Effector memory CD4-positive, alpha-beta T cell (primary cell): ENCODE results near the gene CFAP299.

ENCODE experiments used
- DNase-seq, 3 donors: peaks; one replicate each; pipeline ENCODE4 v3.0.0-alpha.2; 2020
- H3K27ac ChIP-seq: 2 replicates; pipeline ENCODE4 v1.7.0; 2013; ENCODE audit warnings: mild to moderate bottlenecking, low read length, moderate library complexity; ENCODE audit not compliant: insufficient read depth, poor library complexity, severe bottlenecking
- H3K27me3 ChIP-seq: replicated peaks from 2 replicates; pipeline ENCODE4 v1.7.0; 2013; ENCODE audit warnings: mild to moderate bottlenecking, low read length; ENCODE audit not compliant: insufficient read depth, control insufficient read depth, poor library complexity, severe bottlenecking
- H3K36me3 ChIP-seq: 2 replicates; pipeline ENCODE4 v1.7.0; 2013; ENCODE audit warnings: mild to moderate bottlenecking, low read length, moderate library complexity; ENCODE audit not compliant: control insufficient read depth, insufficient read depth
- H3K4me1 ChIP-seq: 2 replicates; pipeline ENCODE4 v1.7.0; 2013; ENCODE audit warnings: low read length, mild to moderate bottlenecking; ENCODE audit not compliant: control insufficient read depth, insufficient read depth, poor library complexity, severe bottlenecking
- H3K4me3 ChIP-seq: 2 replicates; pipeline ENCODE4 v1.7.0; 2013; ENCODE audit warnings: low read length, low read depth, mild to moderate bottlenecking; ENCODE audit not compliant: insufficient read depth, poor library complexity, severe bottlenecking
- H3K9me3 ChIP-seq: 2 replicates; pipeline ENCODE4 v1.7.0; 2013; ENCODE audit warnings: mild to moderate bottlenecking, low read length, moderate library complexity; ENCODE audit not compliant: control insufficient read depth

Gene CFAP299

DNA sequence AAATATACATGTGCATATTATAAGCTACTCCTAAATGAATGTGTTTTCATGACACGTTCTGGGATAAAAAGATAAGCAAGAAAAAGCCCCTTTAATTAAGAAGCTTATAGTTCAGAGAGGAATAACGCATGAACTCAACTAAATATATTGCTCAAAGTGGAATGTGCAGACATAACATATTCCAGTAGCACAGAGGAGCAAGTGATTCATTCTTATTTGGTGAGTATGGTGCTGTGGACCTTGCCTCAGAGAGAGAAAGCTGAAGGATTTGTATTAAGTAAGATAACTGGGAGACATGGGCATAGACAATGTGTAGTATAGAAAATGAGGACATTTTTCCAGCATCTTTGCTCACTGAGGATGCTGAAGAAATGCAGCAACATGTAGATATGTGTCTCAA, 76.8 kb downstream of the CFAP299 start:
- no peaks in the 10 kb centered on the region for H3K4me1 ChIP-seq
- H3K27me3 ChIP-seq: no peaks in the 10 kb centered on the region
- H3K27ac ChIP-seq: no peak overlapping the region
- no peak overlapping the region for H3K4me3 ChIP-seq
- no peaks in the 10 kb centered on the region for H3K9me3 ChIP-seq
- H3K36me3 ChIP-seq: no peaks in the 10 kb centered on the region
- no peak for DNase-seq

DNA sequence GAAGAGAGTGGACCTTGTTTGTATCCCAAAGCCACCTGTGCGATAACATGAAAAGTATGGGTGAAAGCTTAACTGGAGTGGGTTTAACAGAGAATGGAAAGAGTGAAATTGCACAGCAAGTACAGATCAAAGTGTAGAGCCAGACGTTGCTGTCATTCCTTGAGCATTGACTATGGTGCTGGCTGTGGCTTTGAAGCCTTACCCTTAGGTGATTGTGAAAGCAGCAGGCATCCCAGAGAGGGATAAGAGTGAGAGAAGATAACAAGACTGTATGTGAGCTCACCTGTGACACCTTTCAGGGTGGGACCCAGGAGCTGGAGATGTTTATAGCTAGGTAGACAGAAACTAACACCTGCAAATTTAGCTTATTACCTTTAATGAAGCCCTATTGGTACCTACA, 77.6 kb downstream of the CFAP299 start:
- Histone ChIP-seq H3K36me3 (no peaks in the 10 kb centered on the region), H3K27ac (no peak overlapping the region), H3K9me3 (no peaks in the 10 kb centered on the region), H3K4me1 (no peaks in the 10 kb centered on the region), H3K27me3 (no peaks in the 10 kb centered on the region), H3K4me3 (no peak overlapping the region)
- no peak for DNase-seq

DNA sequence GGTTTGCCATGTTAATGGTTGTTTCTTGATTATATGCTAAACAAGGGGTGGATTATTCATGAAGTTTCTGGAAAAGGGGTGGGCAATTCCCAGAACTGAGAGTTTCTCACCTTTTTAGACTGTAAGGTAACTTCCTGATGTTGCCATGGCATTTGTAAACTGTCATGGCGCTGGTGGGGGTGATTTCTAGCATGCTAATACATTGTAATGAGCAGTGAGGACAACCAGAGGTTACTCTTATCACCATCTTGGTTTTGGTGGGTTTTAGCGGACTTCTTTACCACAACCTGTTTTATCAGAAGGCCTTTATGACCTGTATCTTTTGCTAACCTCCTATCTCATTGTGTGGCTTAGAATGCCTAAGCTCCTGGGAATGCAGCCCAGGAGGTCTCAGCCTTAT, 81.5 kb downstream of the CFAP299 start:
- H3K27ac ChIP-seq: no peak overlapping the region
- no peaks in the 10 kb centered on the region for H3K4me1 ChIP-seq
- no peaks in the 10 kb centered on the region for H3K9me3 ChIP-seq
- no peak for DNase-seq
- H3K36me3 ChIP-seq: no peaks in the 10 kb centered on the region
- no peak overlapping the region for H3K4me3 ChIP-seq
- no peaks in the 10 kb centered on the region for H3K27me3 ChIP-seq

- DNase-seq: no peak
- Histone ChIP-seq H3K9me3 (no peaks in the 10 kb centered on the region), H3K27ac (no peak overlapping the region), H3K4me3 (no peak overlapping the region), H3K36me3 (no peaks in the 10 kb centered on the region), H3K27me3 (no peaks in the 10 kb centered on the region), H3K4me1 (no peaks in the 10 kb centered on the region)
Measured at GRCh38 chr4:80419946-80420345, 84.4 kb downstream of the CFAP299 start.

- Histone ChIP-seq H3K27ac (no peak overlapping the region), H3K4me1 (no peaks in the 10 kb centered on the region), H3K4me3 (no peak overlapping the region), H3K36me3 (no peaks in the 10 kb centered on the region), H3K9me3 (no peaks in the 10 kb centered on the region), H3K27me3 (no peaks in the 10 kb centered on the region)
- DNase-seq: no peak
Measured at GRCh38 chr4:80420638-80421037, 85.1 kb downstream of the CFAP299 start.

DNA sequence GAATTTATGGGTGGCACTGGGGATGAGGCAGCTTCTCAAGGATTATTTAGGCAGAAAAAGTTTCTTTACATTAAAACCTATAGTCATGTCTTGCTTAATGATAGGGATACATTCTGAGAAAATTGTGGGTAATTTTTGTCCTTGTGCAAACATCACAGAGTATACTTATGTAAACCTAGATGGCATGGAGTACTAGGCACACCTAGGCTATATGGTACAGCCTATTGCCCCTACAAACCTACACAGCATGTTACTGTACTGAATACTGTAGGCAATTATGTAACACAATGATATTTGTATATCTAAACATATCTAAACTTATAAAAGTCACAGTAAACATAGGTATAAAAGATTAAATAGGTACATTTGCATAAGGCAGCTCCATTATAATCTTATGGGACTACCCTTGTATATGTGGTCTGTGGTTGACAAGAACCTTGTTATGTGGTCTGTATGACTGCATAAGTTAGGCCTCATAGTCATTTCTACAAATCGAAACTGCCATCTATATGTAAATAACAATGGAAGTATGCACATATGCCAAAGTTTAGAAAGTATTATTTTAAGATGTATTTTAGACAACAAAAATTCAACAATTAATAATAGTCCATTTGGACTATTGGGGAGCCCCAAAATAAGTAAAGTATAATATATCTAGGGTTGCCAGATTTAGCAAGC, 87.3 kb downstream of the CFAP299 start:
- no peak overlapping the region for H3K4me3 ChIP-seq
- H3K27ac ChIP-seq: no peak overlapping the region
- no peak for DNase-seq
- H3K36me3 ChIP-seq: no peaks in the 10 kb centered on the region
- no peaks in the 10 kb centered on the region for H3K9me3 ChIP-seq
- H3K4me1 ChIP-seq: no peaks in the 10 kb centered on the region
- H3K27me3 ChIP-seq: no peaks in the 10 kb centered on the region

GRCh38 chr4:80423553-80424224, 88.2 kb downstream of the CFAP299 start:
- no peak overlapping the region for H3K27ac ChIP-seq
- no peak overlapping the region for H3K4me3 ChIP-seq
- no peaks in the 10 kb centered on the region for H3K9me3 ChIP-seq
- H3K36me3 ChIP-seq: no peaks in the 10 kb centered on the region
- H3K27me3 ChIP-seq: no peaks in the 10 kb centered on the region
- no peak for DNase-seq
- H3K4me1 ChIP-seq: no peaks in the 10 kb centered on the region

- H3K27me3 ChIP-seq: no peaks in the 10 kb centered on the region
- no peak overlapping the region for H3K4me3 ChIP-seq
- H3K36me3 ChIP-seq: no peaks in the 10 kb centered on the region
- no peaks in the 10 kb centered on the region for H3K9me3 ChIP-seq
- no peak overlapping the region for H3K27ac ChIP-seq
- no peak for DNase-seq
- H3K4me1 ChIP-seq: no peaks in the 10 kb centered on the region
Measured at GRCh38 chr4:80424225-80424581, 88.7 kb downstream of the CFAP299 start.

DNA sequence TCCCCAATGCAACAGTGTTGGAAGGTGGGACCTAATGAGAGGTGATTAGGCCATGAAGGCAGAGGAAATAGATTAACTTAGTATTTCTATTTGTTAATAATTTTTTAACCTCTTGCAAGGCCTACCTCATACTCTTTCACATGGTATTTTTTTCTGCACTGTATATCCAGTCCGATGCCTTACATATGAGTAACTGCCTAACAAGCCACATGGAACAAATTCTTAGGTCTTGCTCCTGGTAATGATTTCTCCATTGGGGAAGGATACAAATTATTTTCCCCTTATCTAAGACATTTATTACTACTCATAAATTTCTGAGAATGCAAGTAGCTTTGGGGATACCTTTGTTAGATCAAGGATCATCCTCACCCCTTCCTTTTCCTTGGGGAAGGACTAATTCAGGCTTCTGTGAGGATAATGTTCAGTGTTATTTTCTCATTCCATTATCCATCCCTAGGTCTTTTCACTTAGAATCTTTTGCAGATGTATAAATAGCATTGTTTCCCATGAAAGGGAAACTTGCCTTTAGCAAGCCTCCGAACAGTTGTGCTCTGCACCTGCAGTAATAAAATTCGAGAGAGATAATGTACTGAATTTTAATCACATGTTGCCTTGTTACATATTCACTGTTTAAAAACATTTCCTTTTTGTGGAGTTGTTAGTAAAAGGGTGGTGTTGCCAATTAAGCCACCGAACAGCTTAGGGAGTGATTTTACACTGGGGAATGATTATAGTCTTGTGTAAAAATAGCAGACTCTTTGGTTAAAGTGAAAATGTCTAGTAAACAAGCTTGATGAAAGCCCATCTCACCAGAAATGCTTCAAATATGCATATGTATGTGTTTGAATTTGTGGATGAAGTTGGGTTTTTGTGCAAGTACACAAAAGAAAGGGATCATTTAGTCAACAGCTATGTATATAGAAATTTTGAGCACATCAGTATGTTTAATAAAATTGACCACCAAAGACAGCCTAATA, 89.9 kb downstream of the CFAP299 start:
- H3K27me3 ChIP-seq: no peaks in the 10 kb centered on the region
- no peaks in the 10 kb centered on the region for H3K36me3 ChIP-seq
- H3K27ac ChIP-seq: no peak overlapping the region
- DNase-seq: no peak
- no peaks in the 10 kb centered on the region for H3K4me1 ChIP-seq
- H3K9me3 ChIP-seq: no peaks in the 10 kb centered on the region
- H3K4me3 ChIP-seq: no peak overlapping the region
